ENCODE results near the gene MAP7. TPM values are rescaled to one million over a fixed set of nuclear protein-coding genes. Genes with fewer than 3 reads are reported as not detected.

MAP7 gene
- total RNA-seq, 4 donors from 2014 or later: 0.84 to 1.5 (median 1.4) TPM

GRCh38 chr6:136411453-136412354 is 138.5 kb downstream of the MAP7 start:
- Histone ChIP-seq H3K4me3 (no peak overlapping the region), H3K4me1 (no peaks in the 10 kb centered on the region), H3K9me3 (no peaks in the 10 kb centered on the region), H3K27ac (no peak overlapping the region), H3K36me3 (no peaks in the 10 kb centered on the region), H3K27me3 (no peaks in the 10 kb centered on the region)
- 90 to 92% methylated on average over 17 of the region's 17 CpGs for WGBS, 2 donors
- TF ChIP-seq POLR2A (IDR thresholded peaks at IDR 0.05): no peak
- TF ChIP-seq CTCF (IDR thresholded peaks at IDR 0.05): no peak
- TF ChIP-seq EP300 (IDR thresholded peaks at IDR 0.05): no peak
- DNase-seq (ENCODE audit: low spot score in 2 of 2): no peak

- DNase-seq (ENCODE audit: low spot score in 2 of 2): no peak
- 43 to 63% methylated on average over 1 of the region's 1 CpG for WGBS, 2 donors
- no peaks in the 10 kb centered on the region for H3K27me3 ChIP-seq
- H3K4me3 ChIP-seq: no peak overlapping the region
- no peak overlapping the region for H3K27ac ChIP-seq
- H3K4me1 ChIP-seq: no peaks in the 10 kb centered on the region
- no peaks in the 10 kb centered on the region for H3K9me3 ChIP-seq
- no peaks in the 10 kb centered on the region for H3K36me3 ChIP-seq
- TF ChIP-seq POLR2A (IDR thresholded peaks at IDR 0.05) (no peak), EP300 (IDR thresholded peaks at IDR 0.05) (no peak), CTCF (IDR thresholded peaks at IDR 0.05) (no peak)
These were observed 139.2 kb downstream of the MAP7 start for GRCh38 chr6:136411025-136411325.

GRCh38 chr6:136410201-136411024 is 139.8 kb downstream of the MAP7 start:
- 86 to 91% methylated on average over 3 of the region's 3 CpGs for WGBS, 2 donors
- H3K36me3 ChIP-seq: no peaks in the 10 kb centered on the region
- H3K4me1 ChIP-seq: no peaks in the 10 kb centered on the region
- no peaks in the 10 kb centered on the region for H3K9me3 ChIP-seq
- no peak overlapping the region for H3K4me3 ChIP-seq
- no peak for DNase-seq (ENCODE audit: low spot score in 2 of 2)
- H3K27ac ChIP-seq: no peak overlapping the region
- TF ChIP-seq POLR2A (IDR thresholded peaks at IDR 0.05) (no peak), CTCF (IDR thresholded peaks at IDR 0.05) (no peak), EP300 (IDR thresholded peaks at IDR 0.05) (no peak)
- no peaks in the 10 kb centered on the region for H3K27me3 ChIP-seq

GRCh38 chr6:136409597-136409996 is 140.6 kb downstream of the MAP7 start:
- H3K4me3 ChIP-seq: no peak overlapping the region
- TF ChIP-seq CTCF (IDR thresholded peaks at IDR 0.05) (no peak), EP300 (IDR thresholded peaks at IDR 0.05) (no peak), POLR2A (IDR thresholded peaks at IDR 0.05) (no peak)
- H3K27ac ChIP-seq: no peak overlapping the region
- no peaks in the 10 kb centered on the region for H3K9me3 ChIP-seq
- DNase-seq (ENCODE audit: low spot score in 2 of 2): no peak
- no peaks in the 10 kb centered on the region for H3K27me3 ChIP-seq
- no peaks in the 10 kb centered on the region for H3K4me1 ChIP-seq
- WGBS, 2 donors: 92 to 100% methylated on average over 1 of the region's 1 CpG
- no peaks in the 10 kb centered on the region for H3K36me3 ChIP-seq

- Histone ChIP-seq H3K4me1 (no peaks in the 10 kb centered on the region), H3K36me3 (no peaks in the 10 kb centered on the region), H3K9me3 (no peaks in the 10 kb centered on the region), H3K27ac (no peak overlapping the region), H3K27me3 (no peaks in the 10 kb centered on the region), H3K4me3 (no peak overlapping the region)
- no peak for TF ChIP-seq CTCF (IDR thresholded peaks at IDR 0.05)
- TF ChIP-seq EP300 (IDR thresholded peaks at IDR 0.05): no peak
- no peak for TF ChIP-seq POLR2A (IDR thresholded peaks at IDR 0.05)
- DNase-seq (ENCODE audit: low spot score in 2 of 2): no peak
- WGBS, 2 donors: 41 to 48% methylated on average over 4 of the region's 4 CpGs
These were observed 142.0 kb downstream of the MAP7 start for GRCh38 chr6:136408204-136408603.
